ENCODE measurements around the gene MMP28.

The MMP28 gene

GRCh38 chr17:35742496-35742895, 52.9 kb downstream of the MMP28 start:
- no peak for FAIRE-seq

DNA sequence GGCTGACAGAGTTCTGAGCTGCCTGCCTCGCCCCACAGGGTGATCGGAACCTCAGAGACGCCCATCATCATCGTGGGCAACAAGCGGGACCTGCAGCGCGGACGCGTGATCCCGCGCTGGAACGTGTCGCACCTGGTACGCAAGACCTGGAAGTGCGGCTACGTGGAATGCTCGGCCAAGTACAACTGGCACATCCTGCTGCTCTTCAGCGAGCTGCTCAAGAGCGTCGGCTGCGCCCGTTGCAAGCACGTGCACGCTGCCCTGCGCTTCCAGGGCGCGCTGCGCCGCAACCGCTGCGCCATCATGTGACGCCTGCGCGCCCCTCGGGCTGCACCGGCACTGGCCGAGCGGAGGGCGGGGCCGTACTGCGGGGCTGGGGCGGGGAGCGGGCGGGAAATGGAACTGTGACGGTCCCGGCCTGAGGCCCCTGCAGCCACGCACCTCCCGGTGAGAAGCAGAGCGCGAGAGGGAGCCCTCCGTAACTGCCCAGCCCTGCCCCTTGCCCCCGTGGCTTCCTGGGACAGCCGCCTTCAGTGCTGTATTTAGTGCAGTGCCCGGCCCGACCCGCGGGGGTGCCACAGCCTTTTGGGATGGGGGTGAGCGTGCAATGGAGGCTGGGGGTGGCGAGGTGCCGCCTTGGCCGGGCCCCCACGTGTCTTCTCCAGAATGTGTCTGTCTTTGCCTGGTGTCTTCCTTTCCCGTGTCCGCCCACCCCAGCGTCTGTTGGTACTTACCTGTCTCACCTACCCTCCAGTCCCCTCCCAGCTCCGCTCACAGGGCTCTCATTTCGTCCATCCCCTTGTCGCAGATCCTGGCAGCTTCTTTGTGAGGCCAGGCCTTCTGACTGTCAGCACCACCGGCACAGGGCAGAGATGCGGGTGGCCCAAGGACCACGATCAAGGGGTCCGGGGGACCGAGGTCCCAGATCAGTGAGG, 54.2 kb downstream of the MMP28 start:
- FAIRE-seq: no peak

GRCh38 chr17:35740216-35740615, 55.2 kb downstream of the MMP28 start:
- FAIRE-seq: no peak

- FAIRE-seq: no peak
Measured at GRCh38 chr17:35738519-35739133, 56.8 kb downstream of the MMP28 start.

DNA sequence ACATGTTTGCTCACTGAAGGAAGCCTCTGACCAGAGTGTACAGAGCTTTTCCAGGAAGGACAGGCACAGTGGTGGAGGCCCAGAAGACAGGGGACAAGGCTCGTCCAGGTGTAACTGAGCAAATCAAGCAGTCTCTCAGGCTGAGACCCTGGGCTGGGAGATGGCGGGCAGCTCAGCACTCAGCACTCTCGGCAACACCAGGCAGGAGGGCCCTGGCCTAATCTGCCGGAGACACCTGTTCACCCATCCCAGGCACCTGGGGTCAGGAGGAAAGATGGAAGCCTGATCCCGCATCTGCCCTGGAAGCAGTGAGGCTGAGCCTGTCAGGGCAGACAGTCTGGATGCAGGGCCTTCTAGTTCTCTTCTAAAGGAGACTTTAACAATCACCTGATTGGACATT, 59.2 kb downstream of the MMP28 start:
- FAIRE-seq: no peak

DNA sequence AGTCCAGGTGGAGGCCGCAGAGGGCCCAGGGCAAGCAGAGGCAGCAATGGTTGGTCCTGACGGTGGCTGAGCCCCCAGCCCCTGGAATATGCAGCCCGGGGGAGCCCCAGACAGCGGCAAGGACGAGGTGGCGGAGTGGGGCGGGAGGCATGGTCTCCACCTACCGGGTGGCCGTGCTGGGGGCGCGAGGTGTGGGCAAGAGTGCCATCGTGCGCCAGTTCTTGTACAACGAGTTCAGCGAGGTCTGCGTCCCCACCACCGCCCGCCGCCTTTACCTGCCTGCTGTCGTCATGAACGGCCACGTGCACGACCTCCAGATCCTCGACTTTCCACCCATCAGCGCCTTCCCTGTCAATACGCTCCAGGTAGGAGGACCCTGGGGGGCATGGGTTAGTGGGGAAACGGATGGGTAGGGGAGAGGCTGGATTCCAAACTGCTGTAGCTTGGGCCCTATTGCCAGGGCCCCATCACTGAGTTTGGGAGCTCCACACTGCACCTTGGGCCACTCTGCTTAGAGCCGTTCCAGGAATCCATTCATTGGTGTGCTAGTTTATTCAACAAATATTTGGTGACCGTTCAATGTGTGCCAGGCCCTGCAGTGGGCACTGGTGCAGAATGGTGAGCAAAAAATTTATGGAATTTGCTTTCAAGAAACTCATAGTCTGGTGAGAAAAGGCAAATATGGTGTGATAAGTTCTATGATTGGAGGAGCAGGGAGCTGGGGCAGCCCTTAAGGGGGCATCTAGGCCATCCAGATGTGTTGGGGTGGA, 60.2 kb downstream of the MMP28 start:
- no peak for FAIRE-seq

DNA sequence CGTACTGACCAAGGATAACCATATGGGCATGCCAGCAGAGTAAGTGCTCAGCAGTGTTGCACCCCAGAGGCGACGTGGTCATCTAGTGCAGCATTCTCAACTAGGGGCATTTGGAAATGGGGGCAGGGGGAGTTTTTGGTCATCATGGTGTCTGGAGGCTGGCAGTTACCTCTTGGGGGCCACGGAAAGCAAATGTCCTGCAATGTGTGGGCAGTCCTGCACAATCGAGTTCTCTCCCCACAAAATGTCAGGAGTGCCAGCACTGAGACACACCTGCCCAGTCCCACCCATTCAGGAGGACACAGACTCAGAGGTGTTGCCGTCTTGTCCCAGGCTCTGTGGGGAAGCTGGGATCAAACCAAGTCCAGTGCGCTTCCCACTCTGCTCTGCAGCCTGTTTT, 61.0 kb downstream of the MMP28 start:
- FAIRE-seq: no peak

GRCh38 chr17:35733366-35733765, 62.1 kb downstream of the MMP28 start:
- FAIRE-seq: no peak

DNA sequence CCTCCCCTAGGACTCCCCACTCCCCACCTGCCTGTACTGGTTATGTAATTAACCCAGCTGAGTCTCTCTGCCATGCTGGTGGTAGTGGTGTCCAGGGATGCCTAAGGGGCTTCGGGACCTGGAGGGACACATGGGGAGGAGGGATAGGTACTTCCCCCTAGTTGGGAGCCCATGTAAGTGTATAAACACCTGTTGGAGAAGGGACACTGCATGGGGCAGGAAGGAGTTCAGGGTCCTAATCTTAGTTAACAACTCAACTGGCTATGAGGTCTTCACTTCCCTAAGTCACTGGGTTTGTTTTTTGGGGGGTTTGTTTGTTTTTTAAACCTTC, 62.7 kb downstream of the MMP28 start:
- FAIRE-seq: no peak

- FAIRE-seq: no peak
Measured at GRCh38 chr17:35731917-35732805, 63.3 kb downstream of the MMP28 start.

DNA sequence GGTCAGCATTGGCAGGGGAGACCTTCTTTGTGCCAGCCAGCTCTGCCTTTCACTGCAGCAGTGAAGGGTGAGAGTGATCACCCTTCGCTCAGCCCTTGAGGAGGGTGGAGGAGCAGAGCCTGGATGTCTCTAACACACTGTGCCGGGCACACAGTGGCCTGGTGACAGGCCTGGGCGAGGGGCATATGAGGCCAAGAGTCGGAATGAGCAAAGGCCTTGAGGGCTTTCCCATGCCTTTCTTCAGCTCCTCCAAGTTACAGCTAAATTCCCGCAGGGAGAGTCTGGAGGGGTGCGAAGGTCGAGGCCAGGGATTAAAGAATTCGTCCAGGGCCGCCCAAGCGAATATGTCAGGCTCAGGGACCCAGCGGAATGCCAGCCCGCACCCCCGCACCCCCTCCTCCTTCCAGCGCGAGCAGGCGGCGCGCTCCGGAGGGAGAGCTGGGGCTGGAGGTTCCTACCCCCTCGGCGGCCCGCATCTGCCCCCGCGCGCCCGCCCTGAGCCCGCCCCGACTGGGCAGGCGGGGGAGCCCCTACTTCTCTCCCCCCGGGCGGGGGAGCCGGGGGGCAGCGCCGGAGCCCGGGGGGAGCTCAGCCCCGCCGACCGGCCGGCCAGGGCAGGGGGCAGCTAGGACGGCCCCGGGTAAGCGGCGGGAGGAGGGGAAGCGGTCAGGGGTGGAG, 64.1 kb downstream of the MMP28 start, which contains the start of gene RASL10B:
Gene RASL10B, plus strand, starts transcription at position 401 of the 678 bp plus-strand sequence. CDS start 3,546 bp downstream, outside the sequence.
- no peak for FAIRE-seq

GRCh38 chr17:35730400-35731005, 64.9 kb downstream of the MMP28 start:
- FAIRE-seq: no peak

DNA sequence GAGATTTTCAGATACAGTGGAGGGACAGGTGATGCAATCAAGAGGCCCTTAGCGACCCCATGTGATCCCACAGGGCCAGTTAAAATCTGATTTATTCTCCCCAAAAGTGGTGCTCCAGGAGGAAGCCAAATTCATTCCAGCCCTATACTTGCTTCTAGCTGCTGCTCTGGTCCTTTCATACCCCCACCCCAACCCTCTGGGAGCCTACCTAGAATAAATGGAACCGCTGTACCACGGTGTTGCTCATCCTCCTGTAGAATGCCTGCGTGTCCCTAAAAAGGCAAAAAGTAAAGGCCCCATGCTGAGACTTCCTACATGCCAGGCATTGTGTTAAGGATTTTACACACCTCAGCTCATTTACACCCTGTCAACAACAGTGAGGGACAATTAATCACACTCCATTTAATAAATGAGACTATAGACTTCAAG, 66.0 kb downstream of the MMP28 start:
- no peak for FAIRE-seq

- FAIRE-seq: no peak
Measured at GRCh38 chr17:35728551-35728950, 66.9 kb downstream of the MMP28 start.

- no peak for FAIRE-seq
Measured at GRCh38 chr17:35727635-35728034, 67.8 kb downstream of the MMP28 start.

- FAIRE-seq: no peak
Measured at GRCh38 chr17:35726953-35727460, 68.4 kb downstream of the MMP28 start.

DNA sequence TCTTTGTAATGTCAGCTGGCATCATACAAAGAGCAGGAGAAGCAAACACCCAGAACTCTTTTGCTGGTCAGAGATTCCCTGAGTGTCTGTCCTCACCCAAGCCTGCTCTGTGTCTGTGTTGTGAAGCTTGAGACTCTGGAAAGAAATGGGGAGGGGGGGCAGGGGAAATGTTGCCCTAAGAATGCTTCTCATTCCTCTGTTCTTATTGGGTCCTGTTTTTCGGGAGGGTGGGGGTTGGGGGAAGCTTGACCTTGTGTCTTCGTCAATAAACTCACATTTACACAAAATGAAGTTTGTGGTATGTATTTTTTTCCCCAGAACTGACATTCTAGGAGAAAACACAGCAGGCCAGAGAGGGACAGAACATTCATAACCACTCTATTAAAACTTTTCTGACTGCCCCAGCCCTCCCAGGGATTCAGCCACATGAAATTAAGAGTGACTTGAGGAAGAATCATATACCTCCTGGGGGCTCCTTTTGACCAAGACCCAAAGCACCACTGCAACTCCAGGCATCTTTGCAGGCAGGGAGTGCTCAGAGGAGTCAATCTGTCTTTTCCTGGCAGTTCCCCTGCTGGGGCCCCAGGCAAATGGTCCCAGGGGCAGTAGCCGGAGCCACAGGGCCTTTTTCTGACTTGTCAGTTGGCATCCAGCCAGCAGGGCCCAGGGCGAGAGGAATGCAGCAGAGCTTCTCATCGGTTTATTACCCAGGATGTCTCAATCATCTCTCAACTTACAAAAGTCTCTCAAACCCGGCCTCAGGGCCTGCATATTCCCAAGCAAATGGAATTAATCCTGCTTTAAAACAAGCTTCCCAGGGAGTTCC, 69.1 kb downstream of the MMP28 start:
- no peak for FAIRE-seq

- no peak for FAIRE-seq
Measured at GRCh38 chr17:35725802-35726126, 69.7 kb downstream of the MMP28 start.

DNA sequence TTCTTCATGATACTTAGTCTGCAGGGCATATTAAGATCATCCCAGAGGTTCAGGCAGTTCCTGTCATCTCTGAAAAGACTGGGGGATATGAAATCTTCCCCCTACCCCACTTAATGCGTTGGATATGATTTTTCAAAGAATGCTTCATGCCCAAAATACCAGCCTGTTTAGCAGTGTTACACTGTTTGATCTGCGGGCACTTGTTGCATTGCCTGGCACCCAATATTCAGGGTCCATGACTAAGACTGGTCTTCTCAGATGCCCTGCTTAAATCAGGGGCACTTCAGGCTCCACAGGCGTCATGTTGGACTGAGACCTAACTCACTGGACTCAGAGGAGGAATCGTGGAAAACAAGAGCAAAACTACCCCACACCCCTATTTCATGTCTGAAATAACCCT, 70.4 kb downstream of the MMP28 start:
- no peak for FAIRE-seq

GRCh38 chr17:35723735-35724134, 71.7 kb downstream of the MMP28 start:
- no peak for FAIRE-seq
